HepG2 (cell line): ENCODE measurements around the gene SGPP2. TPM values are rescaled to one million over a fixed set of nuclear protein-coding genes. Genes with fewer than 3 reads are reported as not detected.

ENCODE experiments used
- ATAC-seq: fragments of 200-7000 bp; cut with Tn5 transposase; 3 replicates; pipeline ENCODE4 v1.9.1; 2020; ENCODE audit warnings: mild to moderate bottlenecking, moderate library complexity
- BruUV-seq: library from RNA; stranded (reverse); fragments of 400-500 nt; replicated peaks from 2 replicates; lab custom pipeline; 2021; lab: Mats Ljungman, UMichigan
- CTCF ChIA-PET: fragments of 300-600 bp; formaldehyde crosslinking; extraction: SDS; loops from one replicate; lab custom pipeline; 2021; ENCODE audit warnings: low total read pairs, inconsistent platforms, low intra/inter-chr PET ratio; lab: Yijun Ruan, JAX
- POLR2A ChIA-PET: fragments of 350-600 bp; sonication (Branson Sonifier 250); formaldehyde crosslinking; loops from one replicate; lab custom pipeline; 2020; ENCODE audit warnings: antibody characterized with exemption, inconsistent platforms; lab: Yijun Ruan, JAX
- DNase-seq: peaks from one replicate; pipeline ENCODE4 v3.0.0-alpha.2; 2015; ENCODE audit warnings: low spot score
- FAIRE-seq: peaks from 3 replicates; lab custom pipeline; 2011; peaks lifted over from hg19 to GRCh38; lab: Jason Lieb, UNC
- H2AFZ ChIP-seq: one replicate; pipeline ENCODE4 v1.6.1; 2011; ENCODE audit warnings: low read length, inconsistent platforms
- H3K27ac ChIP-seq: fragments of 300-600 bp; 3 replicates; pipeline ENCODE4 v1.8.0; 2011; ENCODE audit warnings: mixed run types, mild to moderate bottlenecking, mixed read lengths, low read length, inconsistent platforms; ENCODE audit not compliant: insufficient read depth; ENCODE audit errors: extremely low read length
- H3K27me3 ChIP-seq, 2 experiments: fragments of 200-600 bp in 1 of 2; 2 replicates in 1 of 2; 3 replicates in 1 of 2; pipeline versions ENCODE4 v1.6.0 to v1.8.0; 2011; ENCODE audit warnings: low read length in 2 of 2, mild to moderate bottlenecking in 2 of 2, moderate library complexity in 2 of 2, inconsistent platforms in 1 of 2; ENCODE audit not compliant: insufficient read depth in 2 of 2, control insufficient read depth in 1 of 2
- H3K36me3 ChIP-seq, 2 experiments: fragments of 200-600 bp in 1 of 2; replicated peaks in 1 of 2; 2 replicates in 1 of 2; 3 replicates in 1 of 2; pipeline versions ENCODE4 v1.5.1 to v1.8.0; 2011; ENCODE audit warnings: low read length in 2 of 2, inconsistent platforms in 1 of 2; ENCODE audit not compliant: insufficient read depth in 2 of 2, control insufficient read depth in 1 of 2
- H3K4me1 ChIP-seq: 2 replicates; pipeline ENCODE4 v1.5.1; 2012; ENCODE audit warnings: low read length, inconsistent platforms; ENCODE audit not compliant: insufficient read depth
- H3K4me2 ChIP-seq: 2 replicates; pipeline ENCODE4 v1.6.0; 2011; ENCODE audit warnings: low read depth, low read length, inconsistent platforms
- H3K4me3 ChIP-seq, 3 experiments: fragments of 200-600 bp in 1 of 3; sonication (generic), shearing (Covaris generic) in 1 of 3; replicated peaks in 1 of 3; 2 replicates each; pipeline ENCODE4 v1.5.1; 2011 to 2016; ENCODE audit warnings: low read length in 3 of 3, inconsistent platforms in 2 of 3, low read depth in 2 of 3, mild to moderate bottlenecking in 2 of 3, control low read depth in 1 of 3, mixed read lengths in 1 of 3; ENCODE audit not compliant: insufficient read depth in 1 of 3
- H3K79me2 ChIP-seq: one replicate; pipeline ENCODE4 v1.6.1; 2011; ENCODE audit warnings: low read length, inconsistent platforms; ENCODE audit not compliant: insufficient read depth
- H3K9ac ChIP-seq: 2 replicates; pipeline ENCODE4 v1.6.0; 2011; ENCODE audit warnings: mild to moderate bottlenecking, low read depth, low read length, inconsistent platforms; ENCODE audit not compliant: insufficient read depth
- H3K9me3 ChIP-seq: 2 replicates; pipeline ENCODE4 v1.5.1; 2012; ENCODE audit warnings: mild to moderate bottlenecking, low read length
- H4K20me1 ChIP-seq: 2 replicates; pipeline ENCODE4 v1.6.0; 2011; ENCODE audit warnings: inconsistent platforms, mild to moderate bottlenecking, low read length, moderate library complexity; ENCODE audit not compliant: insufficient read depth
- CBX5 ChIP-seq: sonication (generic); formaldehyde crosslinking; IDR thresholded peaks from 2 replicates; pipeline ENCODE4 v1.4.0; 2020; ENCODE audit warnings: missing genetic modification reagents, borderline replicate concordance
- GPN1 ChIP-seq: sonication (generic); formaldehyde crosslinking; IDR thresholded peaks from 2 replicates; pipeline ENCODE4 v1.5.1; 2020; ENCODE audit warnings: missing genetic modification reagents, borderline replicate concordance
- ZNF678 ChIP-seq: sonication (generic); formaldehyde crosslinking; IDR thresholded peaks from 2 replicates; pipeline ENCODE4 v1.4.0; 2020; ENCODE audit warnings: mild to moderate bottlenecking, missing genetic modification reagents
- ZNF788 ChIP-seq: sonication (generic); formaldehyde crosslinking; IDR thresholded peaks from 2 replicates; pipeline ENCODE4 v1.5.0; 2020; ENCODE audit warnings: mild to moderate bottlenecking, missing genetic modification reagents, borderline replicate concordance
- ZUFSP ChIP-seq: sonication (generic); formaldehyde crosslinking; IDR thresholded peaks from 2 replicates; pipeline ENCODE4 v1.9.0; 2021; ENCODE audit warnings: missing genetic modification reagents, mild to moderate bottlenecking, borderline replicate concordance
- WGBS: methylation state at CpG from one replicate; pipeline ENCODE4 v1.1.6; 2017; ENCODE audit warnings: low lambda C conversion rate; 5-methylcytosine and 5-hydroxymethylcytosine counted together
- in situ Hi-C: cut with HindIII; loops from 2 replicates; pipeline ENCODE4 v1.10.0; 2017; ENCODE audit warnings: low pct_unique_long_range_greater_than_20kb; ENCODE audit not compliant: extremely low pct_ligation_motif_present
- intact Hi-C: fragments of 100-400 bp; cut with micrococcal nuclease; formaldehyde crosslinking; loops from one replicate; pipeline ENCODE4 v1.10.0; 2022; ENCODE audit not compliant: unreplicated experiment
- polyA plus RNA-seq, 8 experiments: library from polyadenylated mRNA; depleted of rRNA in 3 of 8; stranded (reverse) in 7 of 8; unstranded in 1 of 8; fragments of >200 nt; fragmentation: Illumina TruSeq in 4 of 8; extraction: Trizol in 4 of 8; gene quantifications; 2 replicates each; pipeline versions ENCODE4 v1.2.1 to v1.2.3, GENCODE V29; 2011 to 2016; ENCODE audit warnings: low read depth in 4 of 8, missing spikeins in 1 of 8, mixed read lengths in 1 of 8; ENCODE audit not compliant: insufficient read depth in 1 of 8
- total RNA-seq, 5 experiments: library from RNA; depleted of rRNA; stranded (reverse); fragments of >200 nt; fragmentation: Illumina TruSeq; extraction: Trizol; gene quantifications; 2 replicates each; pipeline ENCODE4 v1.2.3, GENCODE V29; 2016; ENCODE audit warnings: low read depth in 1 of 5
- TF ChIP-seq, protein P1 (sequence below): sonication (generic); formaldehyde crosslinking; IDR thresholded peaks from 2 replicates; pipeline ENCODE4 v1.4.0; 2020; ENCODE audit warnings: missing genetic modification reagents
- TF ChIP-seq, protein P2 (sequence below): sonication (generic); formaldehyde crosslinking; IDR thresholded peaks from 2 replicates; pipeline ENCODE4 v1.8.0; 2022; ENCODE audit warnings: mild to moderate bottlenecking, missing genetic modification reagents, borderline replicate concordance
- TF ChIP-seq, protein P3 (sequence below), 2 experiments: fragments of 450-650 bp in 1 of 2; sonication (generic) in 1 of 2; formaldehyde crosslinking; IDR thresholded peaks; 2 replicates each; pipeline versions ENCODE4 v1.5.0 to v1.8.0; 2020 to 2022; ENCODE audit warnings: mild to moderate bottlenecking in 1 of 2, missing genetic modification reagents in 1 of 2

SGPP2 gene
- total and polyA plus RNA-seq, 2 of the 13 experiments (the other 11 are each of a cell fraction or from before 2014, with no cell fraction given): not detected

DNA sequence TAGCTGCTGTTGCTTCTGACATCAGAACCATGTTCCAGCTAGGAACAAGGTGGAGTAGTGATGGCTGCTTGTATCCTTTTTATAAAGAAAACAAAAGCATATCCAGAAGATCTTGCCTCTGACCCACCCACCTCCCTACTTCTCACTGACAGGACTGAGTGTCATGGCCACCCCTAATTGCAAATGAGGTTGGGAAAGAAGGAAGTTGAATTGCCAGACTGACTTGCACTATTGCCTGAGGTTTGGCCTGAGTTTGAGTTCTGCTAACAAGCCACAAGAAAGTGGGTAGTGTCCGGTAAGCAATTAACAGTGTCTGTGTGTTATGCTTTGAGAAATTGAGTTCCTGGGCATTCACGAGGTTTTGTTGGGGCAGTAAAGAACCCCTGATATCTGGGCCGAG, 22.8 kb downstream of the SGPP2 start:
- FAIRE-seq: no peak
- in situ Hi-C loops: no loop called here

More for the DNA sequence above, 22.8 kb downstream of the SGPP2 start:
- Histone ChIP-seq H3K4me3 (no peak overlapping the region), H4K20me1 (no peaks in the 10 kb centered on the region), H3K9ac (no peak overlapping the region), H3K4me1 (no peaks in the 10 kb centered on the region), H3K27me3 (peaks cover 2% of the 10 kb centered on the region in 2 experiments; a peak in 1 of 5 replicates), H3K4me2 (no peak overlapping the region), H3K27ac (no peak overlapping the region), H2AFZ (no peak overlapping the region), H3K9me3 (no peaks in the 10 kb centered on the region), H3K79me2 (no peaks in the 10 kb centered on the region), H3K36me3 (no peaks in the 10 kb centered on the region)
- BruUV-seq: no TSS peak
- 31% methylated on average over 3 of the region's 3 CpGs for WGBS
- ATAC-seq (no peak), DNase-seq (no peak)
- intact Hi-C loops: no loop called here
- TF ChIP-seq ZUFSP (CRISPR knock-in tag) (no peak), ZNF678 (CRISPR knock-in tag) (no peak), CBX5 (CRISPR knock-in tag) (no peak), GPN1 (CRISPR knock-in tag) (no peak), ZNF788 (CRISPR knock-in tag) (no peak)
- TF ChIP-seq, protein P1, sequence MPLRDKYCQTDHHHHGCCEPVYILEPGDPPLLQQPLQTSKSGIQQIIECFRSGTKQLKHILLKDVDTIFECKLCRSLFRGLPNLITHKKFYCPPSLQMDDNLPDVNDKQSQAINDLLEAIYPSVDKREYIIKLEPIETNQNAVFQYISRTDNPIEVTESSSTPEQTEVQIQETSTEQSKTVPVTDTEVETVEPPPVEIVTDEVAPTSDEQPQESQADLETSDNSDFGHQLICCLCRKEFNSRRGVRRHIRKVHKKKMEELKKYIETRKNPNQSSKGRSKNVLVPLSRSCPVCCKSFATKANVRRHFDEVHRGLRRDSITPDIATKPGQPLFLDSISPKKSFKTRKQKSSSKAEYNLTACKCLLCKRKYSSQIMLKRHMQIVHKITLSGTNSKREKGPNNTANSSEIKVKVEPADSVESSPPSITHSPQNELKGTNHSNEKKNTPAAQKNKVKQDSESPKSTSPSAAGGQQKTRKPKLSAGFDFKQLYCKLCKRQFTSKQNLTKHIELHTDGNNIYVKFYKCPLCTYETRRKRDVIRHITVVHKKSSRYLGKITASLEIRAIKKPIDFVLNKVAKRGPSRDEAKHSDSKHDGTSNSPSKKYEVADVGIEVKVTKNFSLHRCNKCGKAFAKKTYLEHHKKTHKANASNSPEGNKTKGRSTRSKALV (CRISPR knock-in tag): no peak
- TF ChIP-seq, protein P2, sequence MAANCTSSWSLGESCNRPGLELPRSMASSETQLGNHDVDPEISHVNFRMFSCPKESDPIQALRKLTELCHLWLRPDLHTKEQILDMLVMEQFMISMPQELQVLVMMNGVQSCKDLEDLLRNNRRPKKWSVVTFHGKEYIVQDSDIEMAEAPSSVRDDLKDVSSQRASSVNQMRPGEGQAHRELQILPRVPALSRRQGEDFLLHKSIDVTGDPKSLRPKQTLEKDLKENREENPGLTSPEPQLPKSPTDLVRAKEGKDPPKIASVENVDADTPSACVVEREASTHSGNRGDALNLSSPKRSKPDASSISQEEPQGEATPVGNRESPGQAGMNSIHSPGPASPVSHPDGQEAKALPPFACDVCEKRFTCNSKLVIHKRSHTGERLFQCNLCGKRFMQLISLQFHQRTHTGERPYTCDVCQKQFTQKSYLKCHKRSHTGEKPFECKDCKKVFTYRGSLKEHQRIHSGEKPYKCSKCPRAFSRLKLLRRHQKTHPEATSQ (CRISPR knock-in tag): no peak
- TF ChIP-seq, protein P3, sequence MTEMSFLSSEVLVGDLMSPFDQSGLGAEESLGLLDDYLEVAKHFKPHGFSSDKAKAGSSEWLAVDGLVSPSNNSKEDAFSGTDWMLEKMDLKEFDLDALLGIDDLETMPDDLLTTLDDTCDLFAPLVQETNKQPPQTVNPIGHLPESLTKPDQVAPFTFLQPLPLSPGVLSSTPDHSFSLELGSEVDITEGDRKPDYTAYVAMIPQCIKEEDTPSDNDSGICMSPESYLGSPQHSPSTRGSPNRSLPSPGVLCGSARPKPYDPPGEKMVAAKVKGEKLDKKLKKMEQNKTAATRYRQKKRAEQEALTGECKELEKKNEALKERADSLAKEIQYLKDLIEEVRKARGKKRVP (CRISPR knock-in tag; IDR thresholded peaks at IDR 0.05): no peak
- POLR2A ChIA-PET: no interaction called here
- CTCF ChIA-PET: no interaction called here
